Panc1 (cell line): ENCODE data around the gene CENPP.

Experiments
- TF ChIP-seq, protein P1 (sequence below), 2 experiments: IDR thresholded peaks; 2 replicates each; pipeline ENCODE4 v1.6.1; 2011 to 2012; ENCODE audit warnings: low read depth in 2 of 2, control low read depth in 1 of 2, low read length in 1 of 2, mild to moderate bottlenecking in 1 of 2, moderate library complexity in 1 of 2; ENCODE audit not compliant: insufficient read depth in 1 of 2
- TF ChIP-seq, protein P2 (sequence below): fragments of 450-650 bp; IDR thresholded peaks from 2 replicates; pipeline ENCODE4 v1.5.1; 2017; ENCODE audit warnings: mild to moderate bottlenecking

GRCh38 chr9:92279302-92279701 is 46.5 kb upstream of the CENPP start:
- TF ChIP-seq, protein P1, sequence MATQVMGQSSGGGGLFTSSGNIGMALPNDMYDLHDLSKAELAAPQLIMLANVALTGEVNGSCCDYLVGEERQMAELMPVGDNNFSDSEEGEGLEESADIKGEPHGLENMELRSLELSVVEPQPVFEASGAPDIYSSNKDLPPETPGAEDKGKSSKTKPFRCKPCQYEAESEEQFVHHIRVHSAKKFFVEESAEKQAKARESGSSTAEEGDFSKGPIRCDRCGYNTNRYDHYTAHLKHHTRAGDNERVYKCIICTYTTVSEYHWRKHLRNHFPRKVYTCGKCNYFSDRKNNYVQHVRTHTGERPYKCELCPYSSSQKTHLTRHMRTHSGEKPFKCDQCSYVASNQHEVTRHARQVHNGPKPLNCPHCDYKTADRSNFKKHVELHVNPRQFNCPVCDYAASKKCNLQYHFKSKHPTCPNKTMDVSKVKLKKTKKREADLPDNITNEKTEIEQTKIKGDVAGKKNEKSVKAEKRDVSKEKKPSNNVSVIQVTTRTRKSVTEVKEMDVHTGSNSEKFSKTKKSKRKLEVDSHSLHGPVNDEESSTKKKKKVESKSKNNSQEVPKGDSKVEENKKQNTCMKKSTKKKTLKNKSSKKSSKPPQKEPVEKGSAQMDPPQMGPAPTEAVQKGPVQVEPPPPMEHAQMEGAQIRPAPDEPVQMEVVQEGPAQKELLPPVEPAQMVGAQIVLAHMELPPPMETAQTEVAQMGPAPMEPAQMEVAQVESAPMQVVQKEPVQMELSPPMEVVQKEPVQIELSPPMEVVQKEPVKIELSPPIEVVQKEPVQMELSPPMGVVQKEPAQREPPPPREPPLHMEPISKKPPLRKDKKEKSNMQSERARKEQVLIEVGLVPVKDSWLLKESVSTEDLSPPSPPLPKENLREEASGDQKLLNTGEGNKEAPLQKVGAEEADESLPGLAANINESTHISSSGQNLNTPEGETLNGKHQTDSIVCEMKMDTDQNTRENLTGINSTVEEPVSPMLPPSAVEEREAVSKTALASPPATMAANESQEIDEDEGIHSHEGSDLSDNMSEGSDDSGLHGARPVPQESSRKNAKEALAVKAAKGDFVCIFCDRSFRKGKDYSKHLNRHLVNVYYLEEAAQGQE (IDR thresholded peaks at IDR 0.05; ENCODE audit: insufficient read depth in 1 of 2, low read depth in 2 of 2, low read length in 1 of 2): no peak
- TF ChIP-seq, protein P2, sequence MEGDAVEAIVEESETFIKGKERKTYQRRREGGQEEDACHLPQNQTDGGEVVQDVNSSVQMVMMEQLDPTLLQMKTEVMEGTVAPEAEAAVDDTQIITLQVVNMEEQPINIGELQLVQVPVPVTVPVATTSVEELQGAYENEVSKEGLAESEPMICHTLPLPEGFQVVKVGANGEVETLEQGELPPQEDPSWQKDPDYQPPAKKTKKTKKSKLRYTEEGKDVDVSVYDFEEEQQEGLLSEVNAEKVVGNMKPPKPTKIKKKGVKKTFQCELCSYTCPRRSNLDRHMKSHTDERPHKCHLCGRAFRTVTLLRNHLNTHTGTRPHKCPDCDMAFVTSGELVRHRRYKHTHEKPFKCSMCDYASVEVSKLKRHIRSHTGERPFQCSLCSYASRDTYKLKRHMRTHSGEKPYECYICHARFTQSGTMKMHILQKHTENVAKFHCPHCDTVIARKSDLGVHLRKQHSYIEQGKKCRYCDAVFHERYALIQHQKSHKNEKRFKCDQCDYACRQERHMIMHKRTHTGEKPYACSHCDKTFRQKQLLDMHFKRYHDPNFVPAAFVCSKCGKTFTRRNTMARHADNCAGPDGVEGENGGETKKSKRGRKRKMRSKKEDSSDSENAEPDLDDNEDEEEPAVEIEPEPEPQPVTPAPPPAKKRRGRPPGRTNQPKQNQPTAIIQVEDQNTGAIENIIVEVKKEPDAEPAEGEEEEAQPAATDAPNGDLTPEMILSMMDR: no peak
